Amniotic stem cell (primary cell): ENCODE measurements around the gene PRSS21.

ENCODE experiments used
- DNase-seq: peaks from one replicate; lab custom pipeline; 2025; lab: John Stamatoyannopoulos, UW

The PRSS21 gene

GRCh38 chr16:2825906-2826305 is 8.9 kb downstream of the PRSS21 start:
- DNase-seq: no peak

GRCh38 chr16:2826591-2827373 is 9.7 kb downstream of the PRSS21 start:
- no peak for DNase-seq

- no peak for DNase-seq
These were observed 10.3 kb downstream of the PRSS21 start for GRCh38 chr16:2827374-2827791.

- no peak for DNase-seq
These were observed 10.9 kb downstream of the PRSS21 start for GRCh38 chr16:2827831-2828520.

- DNase-seq: no peak
These were observed 11.4 kb downstream of the PRSS21 start for GRCh38 chr16:2828521-2828840.

GRCh38 chr16:2828876-2829430 is 11.9 kb downstream of the PRSS21 start:
- DNase-seq: no peak

- DNase-seq: no peak
These were observed 12.7 kb downstream of the PRSS21 start, which contains the start of gene ZG16B for GRCh38 chr16:2829501-2830354. ZG16B (plus strand) TSS chr16:2830303; CDS start chr16:2830442, 139 bp downstream.

- DNase-seq: no peak
These were observed 13.3 kb downstream of the PRSS21 start for GRCh38 chr16:2830355-2830695.

GRCh38 chr16:2831203-2831602 is 14.2 kb downstream of the PRSS21 start:
- no peak for DNase-seq

GRCh38 chr16:2833776-2834175 is 16.7 kb downstream of the PRSS21 start:
- DNase-seq: no peak

GRCh38 chr16:2834968-2835367 is 17.9 kb downstream of the PRSS21 start:
- no peak for DNase-seq

GRCh38 chr16:2835638-2836493 is 18.8 kb downstream of the PRSS21 start:
- DNase-seq: peak; percentile 84

GRCh38 chr16:2836646-2837508 is 19.8 kb downstream of the PRSS21 start:
- no peak for DNase-seq

GRCh38 chr16:2838928-2839327 is 21.9 kb downstream of the PRSS21 start:
- peak; percentile 72 for DNase-seq

GRCh38 chr16:2839650-2840450 is 22.8 kb downstream of the PRSS21 start:
- DNase-seq: no peak

GRCh38 chr16:2840914-2841313 is 23.9 kb downstream of the PRSS21 start:
- DNase-seq: no peak

- no peak for DNase-seq
These were observed 24.7 kb downstream of the PRSS21 start for GRCh38 chr16:2841606-2842339.

GRCh38 chr16:2842340-2843000 is 25.4 kb downstream of the PRSS21 start:
- DNase-seq: no peak
